NT2/D1 (cell line): ENCODE results near the gene SYNPO.

Experiments
- SUZ12 ChIP-seq: IDR thresholded peaks from 2 replicates; pipeline ENCODE4 v1.6.1; 2011; ENCODE audit not compliant: insufficient read length, insufficient read depth; ENCODE audit errors: extremely low read depth
- YY1 ChIP-seq: IDR thresholded peaks from 2 replicates; pipeline ENCODE4 v1.6.1; 2011; ENCODE audit not compliant: insufficient read length, insufficient read depth
- ZNF274 ChIP-seq: IDR thresholded peaks from 2 replicates; pipeline ENCODE4 v1.6.1; 2011; ENCODE audit warnings: mild to moderate bottlenecking, low read depth, low read length

GRCh38 chr5:150599281-150599680, 41.2 kb upstream of the SYNPO start:
- TF ChIP-seq YY1 (no peak), ZNF274 (no peak), SUZ12 (no peak)
